ENCODE data around the gene SLC10A1. TPM values are rescaled to one million over a fixed set of nuclear protein-coding genes. Genes with fewer than 3 reads are reported as not detected.

SLC10A1 gene
- total RNA-seq, 2 donors from 2014 or later = not detected

DNA sequence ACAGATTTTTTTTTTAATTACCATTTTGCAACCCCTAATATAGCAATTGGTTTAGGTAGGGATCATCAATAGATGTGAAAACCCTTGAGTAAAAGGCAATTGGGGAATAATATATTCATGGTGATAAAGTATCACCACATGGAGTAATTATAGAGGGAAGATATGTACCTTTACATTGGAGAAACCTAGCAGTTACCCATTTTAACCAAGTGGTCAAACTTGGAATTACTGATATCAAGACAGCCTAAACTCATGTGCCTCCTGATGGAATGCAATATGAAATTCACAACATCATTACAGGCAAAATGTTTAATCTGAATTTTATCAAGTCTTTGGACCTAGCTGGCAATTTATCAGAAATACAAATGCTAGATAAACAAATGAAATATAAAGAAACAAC, 6.7 kb upstream of the SLC10A1 start:
- Mint-ChIP-seq H3K36me3 (ENCODE audit: low read depth) (no peaks in the 10 kb centered on the region), H3K27ac (no peak overlapping the region), H3K9me3 (peaks cover 4% of the 10 kb centered on the region), H3K4me3 (no peak overlapping the region), H3K4me1 (peaks cover 7% of the 10 kb centered on the region), H3K27me3 (ENCODE audit: insufficient read depth) (no peaks in the 10 kb centered on the region)
- DNase-seq = no peak
- Histone ChIP-seq H3K27me3 (ENCODE audit: control insufficient read depth, insufficient read depth, low read length, poor library complexity, severe bottlenecking) (no peaks in the 10 kb centered on the region), H3K4me1 (ENCODE audit: control insufficient read depth, insufficient read depth, low read length) (no peaks in the 10 kb centered on the region), H3K36me3 (ENCODE audit: control insufficient read depth, insufficient read depth, low read length) (no peaks in the 10 kb centered on the region), H3K27ac (ENCODE audit: low read depth, low read length) (no peak overlapping the region), H3K9me3 (ENCODE audit: control insufficient read depth, low read length) (no peaks in the 10 kb centered on the region), H3K9ac (ENCODE audit: extremely low read depth, low read length, poor library complexity, severe bottlenecking) (no peak overlapping the region), H3K4me3 (ENCODE audit: low read length) (no peak overlapping the region)
- TF ChIP-seq, protein P1, sequence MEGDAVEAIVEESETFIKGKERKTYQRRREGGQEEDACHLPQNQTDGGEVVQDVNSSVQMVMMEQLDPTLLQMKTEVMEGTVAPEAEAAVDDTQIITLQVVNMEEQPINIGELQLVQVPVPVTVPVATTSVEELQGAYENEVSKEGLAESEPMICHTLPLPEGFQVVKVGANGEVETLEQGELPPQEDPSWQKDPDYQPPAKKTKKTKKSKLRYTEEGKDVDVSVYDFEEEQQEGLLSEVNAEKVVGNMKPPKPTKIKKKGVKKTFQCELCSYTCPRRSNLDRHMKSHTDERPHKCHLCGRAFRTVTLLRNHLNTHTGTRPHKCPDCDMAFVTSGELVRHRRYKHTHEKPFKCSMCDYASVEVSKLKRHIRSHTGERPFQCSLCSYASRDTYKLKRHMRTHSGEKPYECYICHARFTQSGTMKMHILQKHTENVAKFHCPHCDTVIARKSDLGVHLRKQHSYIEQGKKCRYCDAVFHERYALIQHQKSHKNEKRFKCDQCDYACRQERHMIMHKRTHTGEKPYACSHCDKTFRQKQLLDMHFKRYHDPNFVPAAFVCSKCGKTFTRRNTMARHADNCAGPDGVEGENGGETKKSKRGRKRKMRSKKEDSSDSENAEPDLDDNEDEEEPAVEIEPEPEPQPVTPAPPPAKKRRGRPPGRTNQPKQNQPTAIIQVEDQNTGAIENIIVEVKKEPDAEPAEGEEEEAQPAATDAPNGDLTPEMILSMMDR (conservative IDR thresholded peaks at IDR 0.05) = peak; percentile 53

DNA sequence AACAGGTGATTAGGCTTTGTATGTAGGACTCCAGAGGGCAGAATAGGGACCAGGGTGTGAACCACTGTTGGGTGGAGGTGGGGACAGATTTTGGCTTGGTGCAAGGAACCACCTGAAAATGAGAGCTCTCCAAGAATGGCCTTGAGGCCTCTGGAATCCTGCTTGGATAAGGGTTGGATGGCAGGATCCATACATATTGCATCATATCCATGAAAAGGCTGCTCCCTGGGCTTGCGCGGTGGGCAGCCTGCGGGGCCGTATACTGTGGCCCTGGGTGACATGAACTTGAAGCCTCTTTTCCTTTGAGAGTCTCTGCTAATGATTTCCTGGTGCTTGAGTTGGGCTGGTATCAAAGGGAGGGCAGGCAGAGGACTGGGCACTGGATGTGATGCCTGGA, 1.3 kb upstream of the SLC10A1 start:
- Histone ChIP-seq H3K27me3 (ENCODE audit: control insufficient read depth, insufficient read depth, low read length, poor library complexity, severe bottlenecking) (no peaks in the 10 kb centered on the region), H3K9me3 (ENCODE audit: control insufficient read depth, low read length) (no peaks in the 10 kb centered on the region), H3K27ac (ENCODE audit: low read depth, low read length) (no peak overlapping the region), H3K4me3 (ENCODE audit: low read length) (no peak overlapping the region), H3K4me1 (ENCODE audit: control insufficient read depth, insufficient read depth, low read length) (no peaks in the 10 kb centered on the region), H3K36me3 (ENCODE audit: control insufficient read depth, insufficient read depth, low read length) (no peaks in the 10 kb centered on the region), H3K9ac (ENCODE audit: extremely low read depth, low read length, poor library complexity, severe bottlenecking) (no peak overlapping the region)
- Mint-ChIP-seq H3K27ac (no peak overlapping the region), H3K36me3 (ENCODE audit: low read depth) (no peaks in the 10 kb centered on the region), H3K27me3 (ENCODE audit: insufficient read depth) (peaks cover 5% of the 10 kb centered on the region), H3K9me3 (peaks cover 4% of the 10 kb centered on the region), H3K4me1 (peaks cover 6% of the 10 kb centered on the region), H3K4me3 (no peak overlapping the region)
- no peak for DNase-seq
- 98 to 100% methylated on average over 4 of the region's 4 CpGs for WGBS, 2 experiments (ENCODE audit: insufficient coverage in 1 of 2, insufficient read length in 1 of 2)
- TF ChIP-seq, protein P1 (conservative IDR thresholded peaks at IDR 0.05) = no peak

DNA sequence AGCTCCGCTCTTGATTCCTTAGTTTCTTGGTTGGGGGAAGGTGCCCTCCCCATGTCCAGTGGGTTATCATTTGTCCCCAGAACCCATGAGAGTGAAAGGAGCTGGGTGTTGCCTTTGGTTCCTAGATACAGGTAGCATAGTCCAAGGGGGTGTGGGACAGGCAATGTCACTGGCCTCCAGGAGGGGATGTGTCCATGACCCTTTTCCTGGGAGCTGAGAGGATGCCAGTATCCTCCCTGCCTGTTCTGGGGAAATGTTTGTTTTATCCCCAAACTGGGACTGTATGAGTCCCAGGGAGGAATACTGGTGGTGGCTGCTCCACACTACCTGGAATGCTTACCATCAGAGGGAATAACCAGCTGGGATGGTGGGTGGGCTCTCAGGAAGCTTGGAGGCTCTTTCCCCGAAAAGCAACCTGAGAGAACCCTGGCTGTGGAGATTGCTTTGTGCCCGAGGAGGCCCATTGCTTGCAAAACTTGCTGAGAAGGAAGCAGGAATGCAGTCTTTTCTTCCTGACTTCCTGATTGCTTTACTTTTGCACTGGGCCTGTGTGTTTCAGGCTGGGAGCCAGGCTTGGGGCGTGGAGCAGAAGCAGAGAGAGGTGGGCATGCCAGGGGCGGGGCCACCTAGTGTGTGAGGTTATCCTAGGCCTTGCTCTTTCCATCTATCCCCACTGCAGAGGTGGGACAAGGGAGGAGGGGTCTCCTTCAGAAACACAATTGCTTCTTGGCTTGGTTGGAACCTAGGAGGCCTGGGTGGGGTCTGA, 715 bp upstream of the SLC10A1 start:
- no peak overlapping the region for H3K4me3 ChIP-seq (ENCODE audit: low read length)
- TF ChIP-seq, protein P1 (conservative IDR thresholded peaks at IDR 0.05) = no peak
- no peaks in the 10 kb centered on the region for H3K27me3 ChIP-seq (ENCODE audit: control insufficient read depth, insufficient read depth, low read length, poor library complexity, severe bottlenecking)
- H3K4me1 ChIP-seq (ENCODE audit: control insufficient read depth, insufficient read depth, low read length) = no peaks in the 10 kb centered on the region
- H3K4me3 Mint-ChIP-seq = no peak overlapping the region
- 93% methylated on average over 2 to 5 of the region's 5 CpGs for WGBS, 2 experiments (ENCODE audit: insufficient coverage in 1 of 2, insufficient read length in 1 of 2)
- no peak for DNase-seq
- peaks cover 5% of the 10 kb centered on the region for H3K27me3 Mint-ChIP-seq (ENCODE audit: insufficient read depth)
- H3K9me3 ChIP-seq (ENCODE audit: control insufficient read depth, low read length) = no peaks in the 10 kb centered on the region
- H3K36me3 ChIP-seq (ENCODE audit: control insufficient read depth, insufficient read depth, low read length) = no peaks in the 10 kb centered on the region
- H3K9ac ChIP-seq (ENCODE audit: extremely low read depth, low read length, poor library complexity, severe bottlenecking) = no peak overlapping the region
- H3K4me1 Mint-ChIP-seq = peaks cover 6% of the 10 kb centered on the region
- H3K9me3 Mint-ChIP-seq = peaks cover 4% of the 10 kb centered on the region
- no peaks in the 10 kb centered on the region for H3K36me3 Mint-ChIP-seq (ENCODE audit: low read depth)
- no peak overlapping the region for H3K27ac Mint-ChIP-seq
- H3K27ac ChIP-seq (ENCODE audit: low read depth, low read length) = no peak overlapping the region
